Adipocyte (in vitro differentiated cells): ENCODE measurements around the gene MPC2.

Source experiments
- DNase-seq: peaks from one replicate; pipeline ENCODE4 v3.0.0-alpha.2; 2015; ENCODE audit warnings: low read depth
- H3K27me3 ChIP-seq: replicated peaks from 2 replicates; pipeline ENCODE4 v1.7.0; 2013; ENCODE audit warnings: mild to moderate bottlenecking, low read length, moderate library complexity; ENCODE audit not compliant: control insufficient read depth, insufficient read depth
- H3K36me3 ChIP-seq: 2 replicates; pipeline ENCODE4 v1.7.0; 2013; ENCODE audit warnings: low read length, mild to moderate bottlenecking, moderate library complexity; ENCODE audit not compliant: control insufficient read depth, insufficient read depth, severe bottlenecking
- H3K4me1 ChIP-seq: 2 replicates; pipeline ENCODE4 v1.7.0; 2013; ENCODE audit warnings: mild to moderate bottlenecking, low read length, moderate library complexity; ENCODE audit not compliant: control insufficient read depth, insufficient read depth
- H3K4me3 ChIP-seq: 2 replicates; pipeline ENCODE4 v1.7.0; 2013; ENCODE audit warnings: mild to moderate bottlenecking, low read length, moderate library complexity
- H3K9ac ChIP-seq: 2 replicates; pipeline ENCODE4 v1.7.0; 2013; ENCODE audit warnings: mild to moderate bottlenecking, low read length, moderate library complexity
- H3K9me3 ChIP-seq: 2 replicates; pipeline ENCODE4 v1.7.0; 2013; ENCODE audit warnings: mild to moderate bottlenecking, low read length, moderate library complexity; ENCODE audit not compliant: control insufficient read depth

Gene MPC2

GRCh38 chr1:167955915-167956314, 19.0 kb upstream of the MPC2 start:
- Histone ChIP-seq H3K4me1 (peaks cover 7% of the 10 kb centered on the region), H3K4me3 (no peak overlapping the region), H3K9ac (no peak overlapping the region), H3K9me3 (no peaks in the 10 kb centered on the region), H3K27me3 (no peaks in the 10 kb centered on the region), H3K36me3 (peaks cover 51% of the 10 kb centered on the region)
- no peak for DNase-seq

GRCh38 chr1:167950569-167950968, 13.7 kb upstream of the MPC2 start:
- H3K4me1 ChIP-seq = peaks cover 16% of the 10 kb centered on the region
- no peaks in the 10 kb centered on the region for H3K9me3 ChIP-seq
- H3K4me3 ChIP-seq = no peak overlapping the region
- DNase-seq = no peak
- H3K36me3 ChIP-seq = peaks cover 44% of the 10 kb centered on the region
- no peak overlapping the region for H3K9ac ChIP-seq
- no peaks in the 10 kb centered on the region for H3K27me3 ChIP-seq

GRCh38 chr1:167949785-167950184, 12.9 kb upstream of the MPC2 start:
- Histone ChIP-seq H3K27me3 (no peaks in the 10 kb centered on the region), H3K36me3 (peaks cover 36% of the 10 kb centered on the region), H3K9me3 (no peaks in the 10 kb centered on the region), H3K9ac (no peak overlapping the region), H3K4me1 (peaks cover 16% of the 10 kb centered on the region), H3K4me3 (no peak overlapping the region)
- DNase-seq = no peak

GRCh38 chr1:167947733-167948132, 10.9 kb upstream of the MPC2 start:
- H3K36me3 ChIP-seq = peaks cover 18% of the 10 kb centered on the region
- no peaks in the 10 kb centered on the region for H3K9me3 ChIP-seq
- no peak for DNase-seq
- peaks cover 16% of the 10 kb centered on the region for H3K4me1 ChIP-seq
- H3K4me3 ChIP-seq = no peak overlapping the region
- H3K27me3 ChIP-seq = no peaks in the 10 kb centered on the region
- no peak overlapping the region for H3K9ac ChIP-seq

- no peak overlapping the region for H3K4me3 ChIP-seq
- H3K27me3 ChIP-seq = no peaks in the 10 kb centered on the region
- H3K4me1 ChIP-seq = peaks cover 12% of the 10 kb centered on the region
- DNase-seq = no peak
- peaks cover 3% of the 10 kb centered on the region for H3K36me3 ChIP-seq
- H3K9me3 ChIP-seq = no peaks in the 10 kb centered on the region
- H3K9ac ChIP-seq = no peak overlapping the region
Observed at GRCh38 chr1:167943541-167943940, 6.7 kb upstream of the MPC2 start.

- peaks cover 3% of the 10 kb centered on the region for H3K36me3 ChIP-seq
- peaks cover 17% of the 10 kb centered on the region for H3K4me1 ChIP-seq
- no peak overlapping the region for H3K4me3 ChIP-seq
- H3K27me3 ChIP-seq = no peaks in the 10 kb centered on the region
- no peak overlapping the region for H3K9ac ChIP-seq
- H3K9me3 ChIP-seq = no peaks in the 10 kb centered on the region
- no peak for DNase-seq
Observed at GRCh38 chr1:167940264-167940663, 3.4 kb upstream of the MPC2 start.

- H3K9ac ChIP-seq = peak overlapping the region; percentile 96
- no peaks in the 10 kb centered on the region for H3K9me3 ChIP-seq
- peak; percentile 8 for DNase-seq
- H3K36me3 ChIP-seq = no peaks in the 10 kb centered on the region
- H3K4me3 ChIP-seq = peak overlapping the region; percentile 95
- H3K27me3 ChIP-seq = no peaks in the 10 kb centered on the region
- peaks cover 23% of the 10 kb centered on the region for H3K4me1 ChIP-seq
Observed at GRCh38 chr1:167938080-167938636, 1.3 kb upstream of the MPC2 start.

- peak overlapping the region; percentile 96 for H3K9ac ChIP-seq
- no peak for DNase-seq
- H3K4me1 ChIP-seq = peaks cover 28% of the 10 kb centered on the region
- H3K9me3 ChIP-seq = no peaks in the 10 kb centered on the region
- peak overlapping the region; percentile 95 for H3K4me3 ChIP-seq
- H3K36me3 ChIP-seq = no peaks in the 10 kb centered on the region
- no peaks in the 10 kb centered on the region for H3K27me3 ChIP-seq
Observed at GRCh38 chr1:167937709-167938010, 788 bp upstream of the MPC2 start.

GRCh38 chr1:167936068-167936929, 573 bp downstream of the MPC2 start, which contains the start of gene DCAF6:
Gene DCAF6, plus strand, starts transcription at chr1:167936683. Its CDS starts 229 bp downstream, at chr1:167936912.
- Histone ChIP-seq H3K27me3 (no peaks in the 10 kb centered on the region), H3K9me3 (no peaks in the 10 kb centered on the region), H3K4me3 (peak within 1 kb of the TSS; percentile 95), H3K36me3 (no peaks in the 10 kb centered on the region), H3K9ac (peak within 1 kb of the TSS; percentile 96), H3K4me1 (peaks cover 35% of the 10 kb centered on the region)
- peak; percentile 99 for DNase-seq

GRCh38 chr1:167935216-167936067, 1.4 kb downstream of the MPC2 start:
- DNase-seq = peak; percentile 65
- no peaks in the 10 kb centered on the region for H3K27me3 ChIP-seq
- peaks cover 29% of the 10 kb centered on the region for H3K4me1 ChIP-seq
- no peaks in the 10 kb centered on the region for H3K9me3 ChIP-seq
- H3K4me3 ChIP-seq = peak overlapping the region; percentile 95
- H3K36me3 ChIP-seq = no peaks in the 10 kb centered on the region
- peak overlapping the region; percentile 96 for H3K9ac ChIP-seq
